Mononuclear cell (primary cell): ENCODE measurements around the gene MMP21. TPM values are rescaled to one million over a fixed set of nuclear protein-coding genes. Genes with fewer than 3 reads are reported as not detected.

Source experiments
- H3K27me3 ChIP-seq: 2 replicates; pipeline ENCODE4 v1.6.0; 2011; ENCODE audit warnings: low read length, control low read depth; ENCODE audit not compliant: insufficient read depth
- H3K4me1 ChIP-seq: 2 replicates; pipeline ENCODE4 v1.5.1; 2011; ENCODE audit warnings: mild to moderate bottlenecking, low read length, control low read depth; ENCODE audit not compliant: insufficient read depth
- H3K4me3 ChIP-seq: 2 replicates; pipeline ENCODE4 v1.5.1; 2011; ENCODE audit warnings: mild to moderate bottlenecking, low read length, moderate library complexity
- H3K9me3 ChIP-seq: 2 replicates; pipeline ENCODE4 v1.5.1; 2011; ENCODE audit warnings: low read depth, mild to moderate bottlenecking, control low read depth, low read length
- total RNA-seq: library from RNA; depleted of rRNA; stranded (reverse); fragments of >200 nt; gene quantifications from one replicate; pipeline ENCODE4 v1.2.3, GENCODE V29; 2012

MMP21 gene
- total RNA-seq, 1 donor = 0.21 TPM

DNA sequence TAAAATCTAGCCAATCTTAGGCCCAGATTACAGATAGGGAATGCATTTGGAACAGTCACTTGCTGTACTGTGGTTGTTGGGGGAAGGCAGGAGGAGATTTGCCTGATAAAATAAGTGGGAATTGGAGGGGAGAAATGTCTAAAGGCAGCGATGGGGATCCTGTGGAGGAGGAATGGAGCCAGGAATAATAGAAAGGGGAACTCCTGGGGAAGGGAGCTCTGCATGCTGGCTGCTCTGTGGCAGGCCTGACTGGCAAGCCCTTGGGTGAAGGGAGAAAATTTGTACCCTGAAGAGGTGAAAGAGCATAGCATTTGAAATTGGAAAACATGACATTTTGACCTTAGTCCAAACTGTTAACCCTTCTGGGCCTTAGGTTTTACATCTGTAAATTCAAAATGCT lies 13.7 kb downstream of the MMP21 start:
- Histone ChIP-seq H3K27me3 (no peaks in the 10 kb centered on the region), H3K9me3 (no peaks in the 10 kb centered on the region), H3K4me3 (no peak overlapping the region), H3K4me1 (no peaks in the 10 kb centered on the region)

DNA sequence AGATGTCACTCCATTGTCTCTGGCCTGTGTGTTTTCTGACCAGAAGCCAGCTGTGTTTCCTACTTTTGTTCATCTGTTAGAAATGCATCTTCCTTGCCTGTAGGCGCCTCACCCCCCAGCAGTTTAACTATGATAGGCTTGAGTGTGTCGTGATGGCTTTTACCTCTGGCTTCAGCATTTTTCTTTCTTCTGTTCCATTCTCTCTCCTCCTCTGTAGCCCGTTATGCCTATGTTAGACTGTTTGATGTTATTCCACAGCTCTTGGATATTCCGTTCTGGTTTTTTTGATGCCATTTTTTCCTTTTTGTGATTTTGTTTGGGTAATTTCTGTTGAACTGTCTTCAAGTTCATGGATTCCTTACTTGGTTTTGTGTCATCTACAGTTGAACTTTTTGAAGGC lies 17.9 kb downstream of the MMP21 start:
- Histone ChIP-seq H3K9me3 (no peaks in the 10 kb centered on the region), H3K27me3 (no peaks in the 10 kb centered on the region)

DNA sequence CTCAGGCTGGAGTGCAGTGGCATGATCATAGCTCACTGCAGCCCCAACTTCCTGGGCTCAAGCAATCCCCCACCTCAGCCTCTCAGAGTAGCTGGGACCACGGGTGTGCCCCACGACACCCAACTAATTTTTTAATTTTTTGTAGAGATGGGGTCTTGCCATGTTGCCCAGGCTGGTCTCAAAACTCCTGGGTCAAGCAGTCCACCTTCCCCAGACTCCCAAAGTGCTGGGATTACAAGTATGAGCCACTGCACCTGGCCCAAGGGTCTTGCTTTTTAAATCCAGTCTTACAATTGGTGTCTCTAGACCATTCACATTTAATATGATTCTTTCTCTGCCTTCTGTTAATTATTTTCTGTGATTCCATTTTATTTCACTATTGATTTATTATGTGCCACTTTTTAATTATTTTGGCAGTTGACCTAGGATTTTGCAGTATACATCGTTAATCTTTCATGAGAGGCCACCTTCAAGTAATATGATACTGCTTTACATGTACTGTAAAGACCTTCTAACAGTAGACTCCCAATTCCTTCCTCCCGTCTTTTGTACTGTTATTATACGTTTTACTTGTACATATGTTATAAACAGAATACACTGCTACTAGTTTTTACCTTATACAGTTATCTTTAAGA lies 18.7 kb downstream of the MMP21 start:
- Histone ChIP-seq H3K9me3 (no peaks in the 10 kb centered on the region), H3K4me3 (no peak overlapping the region), H3K4me1 (no peaks in the 10 kb centered on the region), H3K27me3 (no peaks in the 10 kb centered on the region)

More for the DNA sequence above, 17.9 kb downstream of the MMP21 start:
- H3K4me3 ChIP-seq = no peak overlapping the region
- no peaks in the 10 kb centered on the region for H3K4me1 ChIP-seq

GRCh38 chr10:125756196-125756595 lies 19.4 kb downstream of the MMP21 start:
- H3K4me1 ChIP-seq = no peaks in the 10 kb centered on the region

GRCh38 chr10:125747417-125747816 lies 28.2 kb downstream of the MMP21 start:
- no peaks in the 10 kb centered on the region for H3K4me1 ChIP-seq
- no peak overlapping the region for H3K4me3 ChIP-seq
- no peaks in the 10 kb centered on the region for H3K9me3 ChIP-seq
- H3K27me3 ChIP-seq = no peaks in the 10 kb centered on the region

More at GRCh38 chr10:125756196-125756595, 19.4 kb downstream of the MMP21 start:
- Histone ChIP-seq H3K9me3 (no peaks in the 10 kb centered on the region), H3K27me3 (no peaks in the 10 kb centered on the region), H3K4me3 (no peak overlapping the region)

- no peaks in the 10 kb centered on the region for H3K27me3 ChIP-seq
- no peaks in the 10 kb centered on the region for H3K9me3 ChIP-seq
- H3K4me1 ChIP-seq = no peaks in the 10 kb centered on the region
- H3K4me3 ChIP-seq = no peak overlapping the region
Observed at GRCh38 chr10:125744909-125745308, 30.7 kb downstream of the MMP21 start.

GRCh38 chr10:125742465-125742864 lies 33.2 kb downstream of the MMP21 start:
- Histone ChIP-seq H3K4me3 (no peak overlapping the region), H3K27me3 (no peaks in the 10 kb centered on the region), H3K4me1 (no peaks in the 10 kb centered on the region), H3K9me3 (no peaks in the 10 kb centered on the region)

- H3K27me3 ChIP-seq = no peaks in the 10 kb centered on the region
- no peak overlapping the region for H3K4me3 ChIP-seq
- H3K9me3 ChIP-seq = no peaks in the 10 kb centered on the region
- H3K4me1 ChIP-seq = no peaks in the 10 kb centered on the region
Observed at GRCh38 chr10:125739994-125740679, 35.5 kb downstream of the MMP21 start.

- H3K4me1 ChIP-seq = no peaks in the 10 kb centered on the region
- no peaks in the 10 kb centered on the region for H3K9me3 ChIP-seq
- H3K27me3 ChIP-seq = no peaks in the 10 kb centered on the region
- H3K4me3 ChIP-seq = no peak overlapping the region
Observed at GRCh38 chr10:125738206-125738605, 37.4 kb downstream of the MMP21 start.

DNA sequence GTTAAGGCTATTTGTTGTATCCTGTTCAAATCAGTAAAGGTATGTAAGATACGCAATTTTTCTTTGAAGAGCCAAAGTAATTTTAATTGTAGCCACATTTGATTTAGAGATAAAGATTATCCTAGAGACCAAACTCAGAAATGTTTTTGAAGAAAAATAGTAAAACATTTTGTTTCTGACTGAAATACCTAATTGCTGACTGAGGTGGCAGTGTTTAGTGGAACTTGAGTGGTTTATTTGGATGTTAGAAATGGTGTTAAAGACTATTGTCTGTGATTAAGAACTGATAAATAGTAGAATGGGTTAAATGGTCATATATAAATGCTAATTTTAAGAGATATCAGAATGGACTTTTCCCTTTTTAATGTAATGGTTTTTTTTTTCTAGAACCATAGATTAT lies 40.8 kb downstream of the MMP21 start:
- Histone ChIP-seq H3K4me3 (no peak overlapping the region), H3K27me3 (no peaks in the 10 kb centered on the region), H3K4me1 (no peaks in the 10 kb centered on the region), H3K9me3 (no peaks in the 10 kb centered on the region)

DNA sequence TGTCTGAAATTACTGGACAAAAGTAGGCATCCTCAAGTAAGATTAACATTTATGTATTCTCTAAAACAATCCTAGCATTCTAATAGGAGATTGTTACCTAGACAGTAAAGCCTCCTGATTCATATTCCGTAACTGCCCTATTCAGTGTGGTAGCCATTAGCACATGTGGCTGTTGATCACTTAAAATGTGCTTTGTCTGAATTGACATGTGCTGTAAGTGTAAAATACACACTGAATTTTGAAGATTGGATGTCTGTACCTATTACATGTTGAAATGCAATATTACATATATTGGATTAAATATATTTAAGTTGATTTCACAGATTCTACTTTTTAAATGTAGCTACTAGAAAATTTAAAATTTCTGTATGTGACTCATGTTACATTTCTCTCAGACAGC lies 41.5 kb downstream of the MMP21 start:
- Histone ChIP-seq H3K9me3 (no peaks in the 10 kb centered on the region), H3K27me3 (no peaks in the 10 kb centered on the region), H3K4me1 (no peaks in the 10 kb centered on the region), H3K4me3 (no peak overlapping the region)

- no peaks in the 10 kb centered on the region for H3K27me3 ChIP-seq
- H3K4me3 ChIP-seq = no peak overlapping the region
- H3K4me1 ChIP-seq = no peaks in the 10 kb centered on the region
- no peaks in the 10 kb centered on the region for H3K9me3 ChIP-seq
Observed at GRCh38 chr10:125727436-125727835, 48.2 kb downstream of the MMP21 start.

DNA sequence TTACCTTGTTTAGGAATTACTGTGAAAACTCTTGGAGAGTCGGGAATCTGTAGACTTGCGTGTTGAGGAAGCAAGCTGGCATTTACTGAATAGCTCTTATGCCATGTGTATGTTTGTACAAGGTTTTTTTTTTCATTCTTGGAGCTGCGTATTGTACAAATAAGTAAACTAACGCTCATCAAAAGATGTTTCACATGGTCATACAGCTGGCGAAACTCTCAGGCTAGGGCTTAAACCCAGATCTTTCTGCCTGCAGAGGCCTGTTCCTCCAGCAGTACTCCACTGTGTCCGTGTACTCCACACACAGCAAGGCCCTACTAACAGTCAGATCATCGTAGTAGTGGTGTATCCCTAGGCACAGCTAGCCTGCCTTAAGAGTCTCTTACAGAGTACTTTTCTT lies 48.7 kb downstream of the MMP21 start:
- no peak overlapping the region for H3K4me3 ChIP-seq
- no peaks in the 10 kb centered on the region for H3K9me3 ChIP-seq
- no peaks in the 10 kb centered on the region for H3K4me1 ChIP-seq
- no peaks in the 10 kb centered on the region for H3K27me3 ChIP-seq

DNA sequence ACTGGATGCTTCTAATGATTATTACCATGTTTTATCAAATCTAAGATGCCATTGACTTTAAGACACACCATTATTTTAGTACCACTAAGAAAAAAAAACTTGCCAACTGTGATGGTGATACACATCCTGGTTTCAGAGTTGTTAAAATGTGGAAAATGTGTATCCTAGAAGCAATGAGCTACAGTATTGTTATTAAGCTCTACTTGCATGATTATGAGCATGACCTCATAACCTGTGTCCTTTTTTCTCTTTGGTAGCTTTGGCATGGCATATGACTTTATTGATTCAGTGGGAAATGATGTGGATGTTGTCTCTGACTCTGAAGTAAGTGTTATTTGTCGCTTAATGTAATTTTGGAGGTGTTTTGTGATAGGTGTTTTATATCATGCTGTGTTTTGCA lies 52.8 kb downstream of the MMP21 start:
- no peaks in the 10 kb centered on the region for H3K27me3 ChIP-seq
- no peaks in the 10 kb centered on the region for H3K9me3 ChIP-seq
- peaks cover 18% of the 10 kb centered on the region for H3K4me1 ChIP-seq
- no peak overlapping the region for H3K4me3 ChIP-seq

DNA sequence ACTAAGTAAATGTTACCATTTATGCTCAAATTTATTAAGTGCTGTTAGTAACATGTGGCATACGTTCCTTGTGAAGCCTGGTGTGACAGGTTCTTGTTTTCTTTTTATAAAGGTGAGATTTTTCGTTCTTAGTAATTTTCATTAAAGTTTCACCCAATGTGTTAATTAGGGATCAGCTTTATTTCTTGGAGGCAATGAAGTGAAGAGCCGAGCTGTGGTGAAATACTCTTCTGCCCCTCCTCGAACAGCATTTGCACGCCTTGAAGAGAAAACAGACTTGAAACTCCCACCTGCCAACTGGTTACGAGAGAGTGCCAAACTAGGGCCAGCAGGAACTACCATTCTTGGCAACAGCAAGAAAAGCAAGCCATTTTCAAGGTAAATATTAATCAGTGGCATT lies 54.6 kb downstream of the MMP21 start:
- no peaks in the 10 kb centered on the region for H3K27me3 ChIP-seq
- H3K4me1 ChIP-seq = peaks cover 18% of the 10 kb centered on the region
- H3K4me3 ChIP-seq = no peak overlapping the region
- H3K9me3 ChIP-seq = no peaks in the 10 kb centered on the region

DNA sequence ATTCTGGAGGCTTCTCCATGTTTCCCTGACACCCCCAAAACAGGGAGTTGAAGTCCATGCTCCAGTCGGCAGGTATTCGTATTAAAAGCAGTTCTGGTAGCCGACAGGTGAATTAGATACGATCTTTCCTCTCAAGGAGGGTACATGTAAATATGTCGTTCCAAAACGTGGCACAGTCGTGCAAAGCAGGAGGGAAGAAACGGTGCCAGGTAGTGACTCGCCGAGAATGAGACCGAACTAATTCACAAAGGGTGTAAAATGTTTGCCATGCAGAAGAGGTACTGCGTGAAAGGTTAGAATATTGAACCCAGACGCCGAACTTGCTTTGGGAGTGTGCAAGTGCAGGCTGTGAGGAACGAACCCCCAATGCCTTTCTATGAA lies 55.6 kb downstream of the MMP21 start:
- Histone ChIP-seq H3K9me3 (no peaks in the 10 kb centered on the region), H3K27me3 (no peaks in the 10 kb centered on the region), H3K4me3 (peak overlapping the region; percentile 76), H3K4me1 (peaks cover 18% of the 10 kb centered on the region)
